Subcutaneous preadipocyte (primary cell): ENCODE measurements around the gene SLC35B4. TPM values are rescaled to one million over a fixed set of nuclear protein-coding genes. Genes with fewer than 3 reads are reported as not detected.

Source experiments
- total RNA-seq: library from RNA; depleted of rRNA; stranded (reverse); fragments of >200 nt; gene quantifications from 2 replicates; pipeline ENCODE4 v1.2.3, GENCODE V29; 2012

SLC35B4 gene
- 16.9 and 20.1 TPM in 2 replicates for total RNA-seq

GRCh38 chr7:134316539-134317344 is at the start of gene SLC35B4:
TSS of gene SLC35B4 (minus strand) at chr7:134316930. CDS start at chr7:134316751, 179 bp downstream.

Other genes starting within 250 kb of the SLC35B4 start
- 0.20 and 0.37 TPM in 2 replicates for gene LRGUK, start 189.6 kb downstream of the SLC35B4 start, total RNA-seq
- 124 and 144 TPM in 2 replicates for gene AKR1B1, start 142.2 kb upstream of the SLC35B4 start, total RNA-seq
- gene AKR1B10, start 210.6 kb upstream of the SLC35B4 start, total RNA-seq, result 0.59 and 1.5 TPM in 2 replicates
- gene AKR1B15, start 232.2 kb upstream of the SLC35B4 start, total RNA-seq, result not detected in 2 replicates